Measurements from ENCODE around the gene TLE1. TPM values are rescaled to one million over a fixed set of nuclear protein-coding genes. Genes with fewer than 3 reads are reported as not detected.
A peak's percentile ranks its signal among the peaks of the same experiment; 100 is the strongest.
"Not testable (repeated sequence)": the region's sequence is repeated elsewhere in the genome, so short reads cannot be mapped to it uniquely, and the experiment has no call there.

TLE1 gene
- polyA plus RNA-seq, 4 donors = 5.9 to 28.6 (median 18.8) TPM

DNA sequence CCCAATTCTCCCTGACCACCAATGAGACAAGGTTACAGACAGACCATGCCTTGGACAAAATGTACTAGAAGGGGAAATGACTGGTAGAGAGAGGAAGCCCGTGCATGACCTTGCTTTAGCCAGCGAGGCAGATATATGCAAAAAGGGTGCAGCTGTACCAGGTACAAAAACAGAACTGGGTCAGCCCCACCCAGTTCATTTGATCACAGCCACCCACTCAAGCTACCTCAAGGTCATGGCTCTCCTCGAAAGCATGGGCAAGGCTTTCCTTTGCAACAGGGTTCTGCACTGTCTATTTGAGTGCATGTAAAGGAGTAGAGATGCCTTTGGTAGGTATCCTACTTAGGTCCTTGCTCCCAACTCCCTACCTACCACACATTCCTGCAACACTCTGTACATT lies 33.3 kb downstream of the TLE1 start:
- Histone ChIP-seq H3K4me1 (ENCODE audit: control insufficient read depth in 3 of 3, insufficient read depth in 2 of 3, low read depth in 1 of 3, low read length in 2 of 3) (peaks cover 0 to 8% (median 3%) of the 10 kb centered on the region in 3 donors), H3K27ac (ENCODE audit: low read depth in 1 of 3, low read length in 2 of 3) (no peak overlapping the region), H3K4me3 (ENCODE audit: low read depth in 1 of 3, low read length in 3 of 3) (no peak overlapping the region), H3K27me3 (ENCODE audit: control insufficient read depth in 3 of 3, insufficient read depth in 3 of 3, low read length in 3 of 3) (no peaks in the 10 kb centered on the region), H3K9me3 (ENCODE audit: control insufficient read depth in 2 of 2, insufficient read depth in 1 of 2, low read depth in 1 of 2, low read length in 1 of 2) (no peaks in the 10 kb centered on the region), H3K36me3 (ENCODE audit: control insufficient read depth in 3 of 3, insufficient read depth in 2 of 3, low read depth in 1 of 3, low read length in 3 of 3) (peaks cover 0 to 10% (median 4%) of the 10 kb centered on the region in 3 donors)
- WGBS, 3 donors = 14 to 37% (median 17%) methylated on average over 3 of the region's 3 CpGs
- FAIRE-seq (no peak), DNase-seq (peak in 1 of 2 donors; percentile 38)

DNA sequence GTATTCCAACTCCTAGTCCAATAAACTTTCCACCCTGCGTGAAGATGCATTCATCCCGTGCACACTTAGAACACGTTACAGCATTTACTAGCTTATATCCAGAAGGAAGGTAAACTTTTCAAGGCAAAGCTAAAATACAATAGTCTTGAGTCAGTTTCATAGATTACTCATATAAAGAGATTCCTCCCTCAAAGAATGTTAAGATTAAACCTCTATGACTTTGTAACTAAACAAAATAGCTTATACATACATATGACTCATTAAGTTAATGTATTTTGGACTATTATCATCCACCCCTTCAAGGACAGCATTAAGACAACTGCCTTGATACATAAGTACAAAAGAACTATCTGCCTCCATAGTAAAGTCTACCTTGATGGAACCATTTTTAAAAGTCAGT lies 36.1 kb downstream of the TLE1 start:
- Histone ChIP-seq H3K4me1 (ENCODE audit: control insufficient read depth in 3 of 3, insufficient read depth in 2 of 3, low read depth in 1 of 3, low read length in 2 of 3) (peaks cover 0 to 8% (median 8%) of the 10 kb centered on the region in 3 donors), H3K27me3 (ENCODE audit: control insufficient read depth in 3 of 3, insufficient read depth in 3 of 3, low read length in 3 of 3) (no peaks in the 10 kb centered on the region), H3K9me3 (ENCODE audit: control insufficient read depth in 2 of 2, insufficient read depth in 1 of 2, low read depth in 1 of 2, low read length in 1 of 2) (no peaks in the 10 kb centered on the region), H3K4me3 (ENCODE audit: low read depth in 1 of 3, low read length in 3 of 3) (no peak overlapping the region), H3K27ac (ENCODE audit: low read depth in 1 of 3, low read length in 2 of 3) (no peak overlapping the region), H3K36me3 (ENCODE audit: control insufficient read depth in 3 of 3, insufficient read depth in 2 of 3, low read depth in 1 of 3, low read length in 3 of 3) (peaks cover 0 to 6% (median 4%) of the 10 kb centered on the region in 3 donors)
- FAIRE-seq (no peak), DNase-seq (no peak)
- WGBS, 3 donors = 95 to 98% (median 97%) methylated on average over 3 of the region's 3 CpGs

DNA sequence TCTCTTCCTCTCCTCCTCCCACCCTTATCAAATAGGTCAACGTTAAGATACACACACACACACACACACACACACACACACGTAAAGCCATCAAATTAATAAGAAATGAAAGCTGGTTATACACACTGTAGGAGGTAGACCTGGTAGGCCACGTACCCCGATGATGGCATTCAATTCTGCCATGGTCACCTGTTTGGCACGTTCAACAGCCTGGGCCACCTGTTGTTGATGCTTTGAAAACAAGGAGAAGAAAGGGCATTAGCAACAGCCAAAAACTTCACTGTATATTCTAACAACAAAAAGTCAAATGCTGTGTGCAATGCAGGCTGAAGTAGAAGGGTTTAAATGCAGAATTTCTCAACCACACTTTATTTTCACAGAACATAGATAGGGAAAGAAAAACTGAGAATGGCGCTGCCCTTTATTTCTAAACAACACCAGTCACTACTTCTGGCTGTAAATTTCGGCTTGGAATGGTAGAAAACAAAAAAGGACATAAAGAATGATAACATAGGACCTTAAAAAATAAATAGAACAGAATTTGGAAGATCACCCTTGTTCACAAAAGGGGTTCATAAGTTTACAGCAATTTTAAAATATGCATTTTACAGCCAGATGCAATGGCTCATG lies 37.2 kb downstream of the TLE1 start:
- Histone ChIP-seq H3K36me3 (ENCODE audit: control insufficient read depth in 3 of 3, insufficient read depth in 2 of 3, low read depth in 1 of 3, low read length in 3 of 3) (peaks cover 0 to 6% (median 4%) of the 10 kb centered on the region in 3 donors), H3K4me3 (ENCODE audit: low read depth in 1 of 3, low read length in 3 of 3) (no peak overlapping the region), H3K27me3 (ENCODE audit: control insufficient read depth in 3 of 3, insufficient read depth in 3 of 3, low read length in 3 of 3) (no peaks in the 10 kb centered on the region), H3K27ac (ENCODE audit: low read depth in 1 of 3, low read length in 2 of 3) (no peak overlapping the region), H3K4me1 (ENCODE audit: control insufficient read depth in 3 of 3, insufficient read depth in 2 of 3, low read depth in 1 of 3, low read length in 2 of 3) (peaks cover 0 to 8% (median 8%) of the 10 kb centered on the region in 3 donors), H3K9me3 (ENCODE audit: control insufficient read depth in 2 of 2, insufficient read depth in 1 of 2, low read depth in 1 of 2, low read length in 1 of 2) (no peaks in the 10 kb centered on the region)
- 73 to 81% (median 79%) methylated on average over 7 of the region's 7 CpGs for WGBS, 3 donors
- DNase-seq = no peak
- no peak for FAIRE-seq

DNA sequence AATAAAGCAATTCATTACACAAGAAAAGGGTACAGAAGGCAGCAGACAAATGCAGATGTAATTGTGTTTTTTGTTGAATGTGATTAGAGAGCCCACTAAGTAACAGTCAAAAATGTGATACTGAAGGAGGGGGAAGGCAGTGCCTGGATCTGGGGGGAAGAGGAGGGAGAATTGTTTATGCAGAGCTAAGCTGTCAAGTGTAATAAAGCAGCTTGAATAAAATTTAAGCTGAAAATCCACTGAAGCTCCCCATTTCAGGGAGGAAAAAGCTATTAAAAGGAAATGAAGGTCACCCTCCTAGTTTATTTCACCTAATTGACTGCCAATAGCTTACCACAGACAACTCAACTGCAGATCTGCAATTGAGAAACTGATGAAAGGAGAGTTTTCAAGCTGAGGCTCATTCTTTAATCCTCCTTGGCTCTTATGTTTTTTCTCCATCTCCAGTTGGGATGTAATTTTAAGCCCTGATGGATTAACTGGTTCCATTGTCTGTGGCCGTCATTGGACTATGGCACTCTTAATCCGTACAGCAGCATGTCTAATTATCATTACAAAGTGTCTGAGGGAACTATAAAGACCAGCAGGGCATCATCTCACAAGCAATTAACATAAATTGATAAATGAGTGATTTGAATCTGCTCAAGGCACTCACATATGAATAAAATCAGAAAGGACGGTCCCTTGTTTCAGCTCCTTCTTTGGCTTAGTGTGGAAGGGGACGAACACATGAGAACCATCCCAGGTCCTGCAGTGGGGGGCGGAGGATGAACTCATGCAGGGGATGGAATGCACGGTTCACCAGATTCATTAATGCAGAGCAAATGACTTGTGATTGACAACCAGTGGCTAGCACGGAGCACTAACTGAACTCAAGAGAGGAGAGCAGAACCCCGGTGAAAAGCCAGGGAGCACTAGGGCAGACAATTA lies 38.5 kb downstream of the TLE1 start:
- DNase-seq = no peak
- Histone ChIP-seq H3K4me1 (ENCODE audit: control insufficient read depth in 3 of 3, insufficient read depth in 2 of 3, low read depth in 1 of 3, low read length in 2 of 3) (peaks cover 0 to 5% (median 1%) of the 10 kb centered on the region in 3 donors), H3K36me3 (ENCODE audit: control insufficient read depth in 3 of 3, insufficient read depth in 2 of 3, low read depth in 1 of 3, low read length in 3 of 3) (peaks cover 0 to 6% (median 4%) of the 10 kb centered on the region in 3 donors), H3K27me3 (ENCODE audit: control insufficient read depth in 3 of 3, insufficient read depth in 3 of 3, low read length in 3 of 3) (no peaks in the 10 kb centered on the region), H3K9me3 (ENCODE audit: control insufficient read depth in 2 of 2, insufficient read depth in 1 of 2, low read depth in 1 of 2, low read length in 1 of 2) (no peaks in the 10 kb centered on the region), H3K4me3 (ENCODE audit: low read depth in 1 of 3, low read length in 3 of 3) (no peak overlapping the region), H3K27ac (ENCODE audit: low read depth in 1 of 3, low read length in 2 of 3) (no peak overlapping the region)
- WGBS, 3 donors = 92 to 97% (median 93%) methylated on average over 8 of the region's 8 CpGs
- FAIRE-seq = no peak

DNA sequence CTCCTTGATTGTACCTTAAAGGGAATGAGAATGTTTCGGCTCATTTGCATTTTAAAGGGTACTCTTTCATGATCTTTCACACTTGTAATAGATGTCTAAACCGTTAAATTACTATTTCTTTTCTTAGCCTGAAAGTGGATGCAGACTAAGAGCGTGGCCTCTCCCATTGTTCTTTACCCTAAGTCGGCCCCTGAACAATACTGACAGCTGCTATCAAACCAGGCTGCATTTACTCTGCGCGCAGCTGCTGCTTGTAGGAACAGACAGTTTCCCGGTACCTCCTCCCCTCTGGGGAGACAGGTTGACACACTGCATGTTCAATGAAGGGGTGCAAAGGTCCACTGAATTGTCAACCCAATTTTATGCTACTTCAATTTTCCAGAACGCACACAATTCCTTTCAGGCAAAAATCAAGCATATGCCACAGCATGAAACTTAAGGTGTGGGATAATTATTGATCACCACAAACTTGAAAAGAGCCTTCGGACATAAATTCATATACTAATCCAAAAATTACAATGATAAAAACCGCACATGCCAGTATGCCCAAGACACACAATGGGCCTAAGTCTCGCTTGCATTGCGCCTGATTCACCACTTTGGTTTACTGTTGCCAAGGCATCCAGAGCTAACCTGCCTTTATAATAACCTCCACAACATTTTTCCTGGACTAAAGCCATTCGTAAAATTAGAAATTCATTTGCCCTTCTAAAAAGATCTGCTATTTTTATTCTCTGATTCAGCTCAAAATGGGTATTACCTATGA lies 39.7 kb downstream of the TLE1 start:
- no peak overlapping the region for H3K27ac ChIP-seq (ENCODE audit: low read depth in 1 of 3, low read length in 2 of 3)
- H3K36me3 ChIP-seq (ENCODE audit: control insufficient read depth in 3 of 3, insufficient read depth in 2 of 3, low read depth in 1 of 3, low read length in 3 of 3) = peaks cover 0 to 6% (median 4%) of the 10 kb centered on the region in 3 donors
- H3K4me3 ChIP-seq (ENCODE audit: low read depth in 1 of 3, low read length in 3 of 3) = no peak overlapping the region
- WGBS, 3 donors = 42 to 69% (median 53%) methylated on average over 13 of the region's 13 CpGs
- H3K9me3 ChIP-seq (ENCODE audit: control insufficient read depth in 2 of 2, insufficient read depth in 1 of 2, low read depth in 1 of 2, low read length in 1 of 2) = no peaks in the 10 kb centered on the region
- no peak for FAIRE-seq
- DNase-seq = peak; percentile 33 to 58
- H3K27me3 ChIP-seq (ENCODE audit: control insufficient read depth in 3 of 3, insufficient read depth in 3 of 3, low read length in 3 of 3) = no peaks in the 10 kb centered on the region
- peaks cover 0 to 5% (median 0%) of the 10 kb centered on the region in 3 donors for H3K4me1 ChIP-seq (ENCODE audit: control insufficient read depth in 3 of 3, insufficient read depth in 2 of 3, low read depth in 1 of 3, low read length in 2 of 3)

DNA sequence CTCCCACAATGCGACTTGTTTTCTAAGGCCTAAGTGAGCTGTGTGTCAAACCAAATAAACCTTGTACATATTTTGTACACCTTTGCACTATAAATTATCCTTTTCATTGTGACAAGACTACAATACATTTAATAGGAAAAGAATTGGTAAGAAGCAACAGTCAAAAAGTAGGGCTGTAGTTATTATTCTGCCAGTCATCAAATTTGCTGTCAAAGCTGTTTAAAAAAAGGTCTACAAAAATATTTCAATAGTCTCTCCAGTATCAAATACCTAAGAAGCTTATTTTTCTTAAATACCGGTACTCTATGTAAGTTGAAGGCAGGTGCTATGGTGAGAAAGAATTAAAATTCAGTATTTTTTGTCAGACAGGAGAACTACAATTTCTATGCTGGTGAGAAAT lies 40.5 kb downstream of the TLE1 start:
- H3K9me3 ChIP-seq (ENCODE audit: control insufficient read depth in 2 of 2, insufficient read depth in 1 of 2, low read depth in 1 of 2, low read length in 1 of 2) = no peaks in the 10 kb centered on the region
- 89 to 95% (median 89%) methylated on average over 2 of the region's 2 CpGs for WGBS, 3 donors
- H3K27ac ChIP-seq (ENCODE audit: low read depth in 1 of 3, low read length in 2 of 3) = no peak overlapping the region
- H3K4me1 ChIP-seq (ENCODE audit: control insufficient read depth in 3 of 3, insufficient read depth in 2 of 3, low read depth in 1 of 3, low read length in 2 of 3) = peaks cover 0 to 5% (median 0%) of the 10 kb centered on the region in 3 donors
- H3K4me3 ChIP-seq (ENCODE audit: low read depth in 1 of 3, low read length in 3 of 3) = no peak overlapping the region
- DNase-seq (no peak), FAIRE-seq (no peak)
- no peaks in the 10 kb centered on the region for H3K27me3 ChIP-seq (ENCODE audit: control insufficient read depth in 3 of 3, insufficient read depth in 3 of 3, low read length in 3 of 3)
- peaks cover 0 to 6% (median 4%) of the 10 kb centered on the region in 3 donors for H3K36me3 ChIP-seq (ENCODE audit: control insufficient read depth in 3 of 3, insufficient read depth in 2 of 3, low read depth in 1 of 3, low read length in 3 of 3)

DNA sequence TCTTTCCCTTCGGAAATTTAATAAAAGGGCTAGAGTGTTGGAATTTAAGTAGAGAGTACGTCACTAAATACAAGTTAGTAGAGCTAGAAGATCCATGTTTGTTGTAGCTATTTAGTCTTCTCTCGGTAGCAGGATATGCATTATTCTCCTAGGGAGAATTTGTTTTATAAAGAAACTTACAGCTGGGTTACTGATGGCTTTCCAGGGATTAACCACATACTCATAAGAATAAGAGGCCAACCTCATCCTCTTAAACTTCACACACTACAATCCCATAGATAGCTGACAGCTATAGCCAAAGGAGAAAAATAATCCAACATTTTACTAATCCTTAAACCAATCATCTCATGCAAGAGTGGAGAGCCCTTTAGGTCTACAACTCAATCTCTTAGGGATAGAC lies 43.0 kb downstream of the TLE1 start:
- Histone ChIP-seq H3K27ac (ENCODE audit: low read depth in 1 of 3, low read length in 2 of 3) (no peak overlapping the region), H3K4me1 (ENCODE audit: control insufficient read depth in 3 of 3, insufficient read depth in 2 of 3, low read depth in 1 of 3, low read length in 2 of 3) (peaks cover 0 to 5% (median 0%) of the 10 kb centered on the region in 3 donors), H3K27me3 (ENCODE audit: control insufficient read depth in 3 of 3, insufficient read depth in 3 of 3, low read length in 3 of 3) (no peaks in the 10 kb centered on the region), H3K4me3 (ENCODE audit: low read depth in 1 of 3, low read length in 3 of 3) (no peak overlapping the region), H3K36me3 (ENCODE audit: control insufficient read depth in 3 of 3, insufficient read depth in 2 of 3, low read depth in 1 of 3, low read length in 3 of 3) (peaks cover 0 to 3% (median 0%) of the 10 kb centered on the region in 3 donors), H3K9me3 (ENCODE audit: control insufficient read depth in 2 of 2, insufficient read depth in 1 of 2, low read depth in 1 of 2, low read length in 1 of 2) (no peaks in the 10 kb centered on the region)
- WGBS, 3 donors = 81 to 94% (median 86%) methylated on average over 3 of the region's 3 CpGs
- DNase-seq = no peak
- FAIRE-seq = no peak

DNA sequence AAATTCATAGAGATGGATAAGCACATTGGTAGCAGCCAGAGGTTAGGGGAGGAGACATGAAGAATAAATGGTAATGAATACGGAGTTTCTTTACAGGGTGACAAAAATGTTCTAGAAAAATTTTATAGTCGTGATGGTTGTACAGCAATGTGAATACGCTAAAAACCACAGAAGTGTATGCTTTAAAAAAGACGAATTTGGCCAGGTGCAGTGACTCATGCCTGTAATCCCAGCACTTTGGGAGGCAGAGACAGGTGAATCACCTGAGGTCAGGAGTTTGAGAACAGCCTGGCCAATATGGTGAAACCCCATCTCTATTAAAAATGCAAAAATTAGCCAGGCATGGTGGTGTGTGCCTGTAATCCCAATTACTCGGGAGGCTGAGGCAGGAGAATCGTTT lies 44.8 kb downstream of the TLE1 start:
- H3K27ac ChIP-seq (ENCODE audit: low read depth in 1 of 3, low read length in 2 of 3); H3K27me3 ChIP-seq (ENCODE audit: control insufficient read depth in 3 of 3, insufficient read depth in 3 of 3, low read length in 3 of 3); FAIRE-seq; H3K36me3 ChIP-seq (ENCODE audit: control insufficient read depth in 3 of 3, insufficient read depth in 2 of 3, low read depth in 1 of 3, low read length in 3 of 3); H3K4me3 ChIP-seq (ENCODE audit: low read depth in 1 of 3, low read length in 3 of 3); H3K4me1 ChIP-seq (ENCODE audit: control insufficient read depth in 3 of 3, insufficient read depth in 2 of 3, low read depth in 1 of 3, low read length in 2 of 3); H3K9me3 ChIP-seq (ENCODE audit: control insufficient read depth in 2 of 2, insufficient read depth in 1 of 2, low read depth in 1 of 2, low read length in 1 of 2); DNase-seq: not testable (repeated sequence)
- 71 to 75% (median 74%) methylated on average over 6 of the region's 6 CpGs for WGBS, 3 donors
